ENCODE measurements around the gene INPP5A. TPM values are rescaled to one million over a fixed set of nuclear protein-coding genes. Genes with fewer than 3 reads are reported as not detected.
A peak's percentile ranks its signal among the peaks of the same experiment; 100 is the strongest.

The INPP5A gene
- total RNA-seq, 4 donors from 2014 or later = 34.8 to 80.8 (median 52.8) TPM

- Histone ChIP-seq H3K4me1 (peaks cover 27 to 56% (median 43%) of the 10 kb centered on the region in 4 donors), H3K27me3 (no peaks in the 10 kb centered on the region), H3K36me3 (no peaks in the 10 kb centered on the region), H3K4me3 (no peak overlapping the region), H3K27ac (peak overlapping the region in 3 of 4 donors; percentile 1 to 32 (median 29)), H3K9me3 (no peaks in the 10 kb centered on the region)
- no peak for DNase-seq
- WGBS, 2 donors (ENCODE audit: low coverage in 1 of 2) = 50 to 88% methylated on average over 1 to 9 of the region's 9 CpGs
- TF ChIP-seq POLR2AphosphoS5 (IDR thresholded peaks at IDR 0.05) (no peak), EP300 (IDR thresholded peaks at IDR 0.05; ENCODE audit: low read depth) (no peak), CTCF (IDR thresholded peaks at IDR 0.05) (no peak), POLR2A (IDR thresholded peaks at IDR 0.05) (no peak)
- in situ Hi-C loops (cut with MboI; ENCODE audit: low pct_ligation_motif_present in 1 of 4, low pct_unique_long_range_greater_than_20kb in 1 of 4, low sequenced_read_pairs in 3 of 4) = loop anchor here (5.0 to 25.0 kb wide), 8 partner anchors 99 to 399 kb away; partner anchors contain the start of genes INPP5A (in 2 of the 4) and PWWP2B (in 1 of the 4)
- intact Hi-C loops (cut with DNase I; ENCODE audit: low total_unique reads) = no loop called here
These were observed 98.8 kb downstream of the INPP5A start for GRCh38 chr10:132636358-132636757.

- no peaks in the 10 kb centered on the region for H3K27me3 ChIP-seq
- in situ Hi-C loops (cut with MboI; ENCODE audit: low pct_ligation_motif_present in 1 of 4, low pct_unique_long_range_greater_than_20kb in 1 of 4, low sequenced_read_pairs in 3 of 4) = loop anchor here (5.0 to 25.0 kb wide), 8 partner anchors 100 to 400 kb away; partner anchors contain the start of genes INPP5A (in 2 of the 4) and PWWP2B (in 1 of the 4)
- TF ChIP-seq POLR2A (IDR thresholded peaks at IDR 0.05) = no peak
- TF ChIP-seq CTCF (IDR thresholded peaks at IDR 0.05) = peak; percentile 60 to 86 (median 66)
- H3K4me3 ChIP-seq = no peak overlapping the region
- DNase-seq = no peak
- H3K36me3 ChIP-seq = no peaks in the 10 kb centered on the region
- intact Hi-C loops (cut with DNase I; ENCODE audit: low total_unique reads) = no loop called here
- H3K27ac ChIP-seq = peak overlapping the region in 3 of 4 donors; percentile 6 to 35 (median 19)
- H3K4me1 ChIP-seq = peaks cover 15 to 53% (median 42%) of the 10 kb centered on the region in 4 donors
- no peaks in the 10 kb centered on the region for H3K9me3 ChIP-seq
- 36 to 41% methylated on average over 13 to 19 of the region's 19 CpGs for whole genome bisulfite sequencing, 2 donors (ENCODE audit: low coverage in 1 of 2)
These were observed 100.0 kb downstream of the INPP5A start for GRCh38 chr10:132637477-132638129.

GRCh38 chr10:132638130-132638515 is 100.5 kb downstream of the INPP5A start:
- intact Hi-C loops (cut with DNase I; ENCODE audit: low total_unique reads) = no loop called here
- TF ChIP-seq POLR2AphosphoS5 (IDR thresholded peaks at IDR 0.05) (no peak), EP300 (IDR thresholded peaks at IDR 0.05; ENCODE audit: low read depth) (no peak), CTCF (IDR thresholded peaks at IDR 0.05) (peak in 1 of 5 experiments; percentile 3)
- no peak for DNase-seq
- H3K9me3 ChIP-seq = no peaks in the 10 kb centered on the region
- H3K4me1 ChIP-seq = peaks cover 15 to 48% (median 37%) of the 10 kb centered on the region in 4 donors
- no peaks in the 10 kb centered on the region for H3K36me3 ChIP-seq
- in situ Hi-C loops (cut with MboI; ENCODE audit: low pct_ligation_motif_present in 1 of 4, low pct_unique_long_range_greater_than_20kb in 1 of 4, low sequenced_read_pairs in 3 of 4) = loop anchor here (5.0 to 25.0 kb wide), 8 partner anchors 101 to 401 kb away; partner anchors contain the start of genes INPP5A (in 2 of the 4) and PWWP2B (in 1 of the 4)
- H3K4me3 ChIP-seq = no peak overlapping the region
- H3K27me3 ChIP-seq = no peaks in the 10 kb centered on the region
- peak overlapping the region in 1 of 4 donors; percentile 35 for H3K27ac ChIP-seq
- WGBS, 2 donors (ENCODE audit: low coverage in 1 of 2) = 38 to 72% methylated on average over 8 of the region's 8 CpGs

- peaks cover 4 to 34% (median 26%) of the 10 kb centered on the region in 4 donors for H3K4me1 ChIP-seq
- H3K9me3 ChIP-seq = no peaks in the 10 kb centered on the region
- no peak for DNase-seq
- intact Hi-C loops (cut with DNase I; ENCODE audit: low total_unique reads) = no loop called here
- H3K27ac ChIP-seq = no peak overlapping the region
- no peaks in the 10 kb centered on the region for H3K36me3 ChIP-seq
- H3K4me3 ChIP-seq = no peak overlapping the region
- no peaks in the 10 kb centered on the region for H3K27me3 ChIP-seq
- no peak for TF ChIP-seq EP300 (IDR thresholded peaks at IDR 0.05; ENCODE audit: low read depth)
- TF ChIP-seq POLR2AphosphoS5 (IDR thresholded peaks at IDR 0.05) = no peak
- TF ChIP-seq POLR2A (IDR thresholded peaks at IDR 0.05) = no peak
- TF ChIP-seq CTCF (IDR thresholded peaks at IDR 0.05) = no peak
- in situ Hi-C loops (cut with MboI; ENCODE audit: low pct_ligation_motif_present in 1 of 4, low pct_unique_long_range_greater_than_20kb in 1 of 4, low sequenced_read_pairs in 3 of 4) = loop anchor here (5.0 to 25.0 kb wide), 8 partner anchors 102 to 402 kb away; partner anchors contain the start of genes INPP5A (in 2 of the 4) and PWWP2B (in 1 of the 4)
- 68 to 91% methylated on average over 4 of the region's 4 CpGs for WGBS, 2 donors (ENCODE audit: low coverage in 1 of 2)
These were observed 101.9 kb downstream of the INPP5A start for GRCh38 chr10:132639470-132639869.

Measured in transverse colon (tissue), 4 donors.